D341Med (cell line): ENCODE measurements around the gene ALDOA.
"Not testable (repeated sequence)": the region's sequence is repeated elsewhere in the genome, so short reads cannot be mapped to it uniquely, and the experiment has no call there.

Source experiments
- DNase-seq: peaks from one replicate; pipeline ENCODE4 v3.0.0; 2012; ENCODE audit warnings: low spot score

ALDOA gene

GRCh38 chr16:30065102-30065942, at the start of gene ALDOA:
Gene ALDOA, plus strand, starts transcription at chr16:30065760. Its CDS starts 1,138 bp downstream, at chr16:30066898.
- DNase-seq = peak; percentile 90

- DNase-seq = no peak
Measured at GRCh38 chr16:30016555-30017276, 48.8 kb upstream of the ALDOA start.

GRCh38 chr16:30017277-30017656, 48.3 kb upstream of the ALDOA start:
- no peak for DNase-seq

GRCh38 chr16:30017937-30018336, 47.6 kb upstream of the ALDOA start:
- not testable (repeated sequence) for DNase-seq

- DNase-seq = no peak
Measured at GRCh38 chr16:30018731-30019158, 46.8 kb upstream of the ALDOA start.

- DNase-seq = no peak
Measured at GRCh38 chr16:30022887-30023286, 42.7 kb upstream of the ALDOA start, which contains the start of gene C16orf92. Gene C16orf92, plus strand, starts transcription at chr16:30023198. Its CDS starts 143 bp downstream, at chr16:30023341.

- DNase-seq = no peak
Measured at GRCh38 chr16:30023586-30023985, 42.0 kb upstream of the ALDOA start.

GRCh38 chr16:30024451-30024850, 41.1 kb upstream of the ALDOA start:
- DNase-seq = no peak

GRCh38 chr16:30025156-30025555, 40.4 kb upstream of the ALDOA start:
- no peak for DNase-seq

- DNase-seq = no peak
Measured at GRCh38 chr16:30025574-30025973, 40.0 kb upstream of the ALDOA start.

GRCh38 chr16:30026449-30026848, 39.1 kb upstream of the ALDOA start:
- no peak for DNase-seq

- DNase-seq = peak; percentile 86
Measured at GRCh38 chr16:30027588-30028437, 37.7 kb upstream of the ALDOA start.

- no peak for DNase-seq
Measured at GRCh38 chr16:30028438-30029076, 37.0 kb upstream of the ALDOA start.

- no peak for DNase-seq
Measured at GRCh38 chr16:30030011-30030685, 35.4 kb upstream of the ALDOA start.

- peak; percentile 64 for DNase-seq
Measured at GRCh38 chr16:30030841-30031413, 34.6 kb upstream of the ALDOA start, which contains the start of gene TLCD3B. Gene TLCD3B, minus strand, starts transcription at chr16:30031271. Its CDS starts 744 bp downstream, at chr16:30030527.

GRCh38 chr16:30031477-30031918, 34.1 kb upstream of the ALDOA start:
- no peak for DNase-seq

- DNase-seq = peak; percentile 75
Measured at GRCh38 chr16:30032083-30032819, 33.3 kb upstream of the ALDOA start.

GRCh38 chr16:30033270-30033669, 32.3 kb upstream of the ALDOA start:
- no peak for DNase-seq

GRCh38 chr16:30040221-30040620, 25.3 kb upstream of the ALDOA start:
- DNase-seq = no peak

GRCh38 chr16:30040690-30041089, 24.9 kb upstream of the ALDOA start:
- DNase-seq = not testable (repeated sequence)
